ENCODE measurements around the gene GABRR1.

Gene GABRR1

DNA sequence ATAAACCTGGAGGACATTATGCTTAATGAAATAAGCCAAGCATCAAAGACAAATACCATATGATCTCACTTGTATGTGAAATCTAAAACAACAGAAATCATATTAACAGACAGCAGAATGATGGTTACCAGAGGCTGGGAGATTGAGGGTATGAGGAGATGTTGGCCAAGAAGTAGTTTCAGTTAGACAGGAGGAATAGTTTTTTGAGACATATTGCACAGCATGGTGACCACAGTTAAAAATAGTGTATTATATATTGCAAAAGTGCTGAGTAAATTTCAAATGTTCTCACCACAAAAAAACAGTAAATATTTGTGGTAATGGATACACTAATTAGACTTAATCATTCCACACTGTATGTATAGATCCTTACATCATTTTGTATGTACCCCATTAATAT is 1.8 kb downstream of the GABRR1 start:
- DNase-seq: no peak
- Histone ChIP-seq H3K27ac (no peak overlapping the region), H3K4me3 (ENCODE audit: low read depth, low read length) (no peak overlapping the region), H3K36me3 (no peaks in the 10 kb centered on the region), H3K9me3 (ENCODE audit: severe bottlenecking) (no peaks in the 10 kb centered on the region), H3K27me3 (ENCODE audit: insufficient read depth, low read depth, severe bottlenecking) (no peaks in the 10 kb centered on the region)
- TF ChIP-seq, protein P1, sequence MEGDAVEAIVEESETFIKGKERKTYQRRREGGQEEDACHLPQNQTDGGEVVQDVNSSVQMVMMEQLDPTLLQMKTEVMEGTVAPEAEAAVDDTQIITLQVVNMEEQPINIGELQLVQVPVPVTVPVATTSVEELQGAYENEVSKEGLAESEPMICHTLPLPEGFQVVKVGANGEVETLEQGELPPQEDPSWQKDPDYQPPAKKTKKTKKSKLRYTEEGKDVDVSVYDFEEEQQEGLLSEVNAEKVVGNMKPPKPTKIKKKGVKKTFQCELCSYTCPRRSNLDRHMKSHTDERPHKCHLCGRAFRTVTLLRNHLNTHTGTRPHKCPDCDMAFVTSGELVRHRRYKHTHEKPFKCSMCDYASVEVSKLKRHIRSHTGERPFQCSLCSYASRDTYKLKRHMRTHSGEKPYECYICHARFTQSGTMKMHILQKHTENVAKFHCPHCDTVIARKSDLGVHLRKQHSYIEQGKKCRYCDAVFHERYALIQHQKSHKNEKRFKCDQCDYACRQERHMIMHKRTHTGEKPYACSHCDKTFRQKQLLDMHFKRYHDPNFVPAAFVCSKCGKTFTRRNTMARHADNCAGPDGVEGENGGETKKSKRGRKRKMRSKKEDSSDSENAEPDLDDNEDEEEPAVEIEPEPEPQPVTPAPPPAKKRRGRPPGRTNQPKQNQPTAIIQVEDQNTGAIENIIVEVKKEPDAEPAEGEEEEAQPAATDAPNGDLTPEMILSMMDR (IDR thresholded peaks at IDR 0.05; ENCODE audit: low read depth, low read length): no peak

DNA sequence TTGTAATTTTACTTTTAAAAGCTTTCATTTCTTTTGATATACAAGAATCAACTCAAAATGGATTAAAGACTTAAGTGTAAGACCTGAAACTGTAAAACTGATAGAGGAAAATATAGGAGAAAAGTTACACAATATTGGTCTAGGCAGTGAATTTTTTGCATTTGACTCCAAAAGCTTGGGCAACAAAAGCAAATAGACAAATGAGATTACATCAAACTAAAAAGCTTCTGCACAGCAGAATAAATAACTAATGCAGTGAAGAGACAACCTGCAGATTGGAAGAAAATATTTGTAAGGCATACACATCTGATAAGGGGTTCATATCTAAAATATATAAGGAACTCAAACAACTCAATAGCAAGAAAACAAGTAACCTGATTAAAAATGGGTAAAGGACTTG is 3.0 kb downstream of the GABRR1 start:
- Histone ChIP-seq H3K9me3 (ENCODE audit: severe bottlenecking) (no peaks in the 10 kb centered on the region), H3K36me3 (no peaks in the 10 kb centered on the region), H3K4me3 (ENCODE audit: low read depth, low read length) (no peak overlapping the region), H3K27ac (no peak overlapping the region), H3K27me3 (ENCODE audit: insufficient read depth, low read depth, severe bottlenecking) (no peaks in the 10 kb centered on the region)
- no peak for DNase-seq
- TF ChIP-seq, protein P1 (IDR thresholded peaks at IDR 0.05; ENCODE audit: low read depth, low read length): no peak

DNA sequence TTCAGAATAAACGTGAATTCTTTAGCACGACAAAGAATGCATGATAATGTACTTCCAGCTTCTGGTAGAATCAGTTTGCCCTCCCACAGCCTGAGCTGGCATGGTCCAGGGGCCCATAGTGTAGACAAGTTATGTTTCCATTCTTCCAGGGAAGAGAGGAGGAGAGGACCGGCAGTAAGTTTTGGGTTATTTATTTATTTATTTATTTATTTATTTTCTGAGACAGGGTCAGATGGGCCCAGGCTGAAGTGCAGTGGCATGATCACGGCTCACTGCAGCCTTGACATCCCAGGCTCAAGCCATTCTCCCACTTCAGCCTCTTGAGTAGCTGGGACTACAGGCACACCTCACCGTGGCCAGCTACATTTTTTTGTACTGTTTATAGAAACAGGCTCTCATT is 4.7 kb downstream of the GABRR1 start:
- DNase-seq: no peak
- no peak overlapping the region for H3K27ac ChIP-seq
- H3K9me3 ChIP-seq (ENCODE audit: severe bottlenecking): no peaks in the 10 kb centered on the region
- TF ChIP-seq, protein P1 (IDR thresholded peaks at IDR 0.05; ENCODE audit: low read depth, low read length): no peak
- H3K4me3 ChIP-seq (ENCODE audit: low read depth, low read length): no peak overlapping the region
- H3K36me3 ChIP-seq: no peaks in the 10 kb centered on the region
- H3K27me3 ChIP-seq (ENCODE audit: insufficient read depth, low read depth, severe bottlenecking): no peaks in the 10 kb centered on the region

DNA sequence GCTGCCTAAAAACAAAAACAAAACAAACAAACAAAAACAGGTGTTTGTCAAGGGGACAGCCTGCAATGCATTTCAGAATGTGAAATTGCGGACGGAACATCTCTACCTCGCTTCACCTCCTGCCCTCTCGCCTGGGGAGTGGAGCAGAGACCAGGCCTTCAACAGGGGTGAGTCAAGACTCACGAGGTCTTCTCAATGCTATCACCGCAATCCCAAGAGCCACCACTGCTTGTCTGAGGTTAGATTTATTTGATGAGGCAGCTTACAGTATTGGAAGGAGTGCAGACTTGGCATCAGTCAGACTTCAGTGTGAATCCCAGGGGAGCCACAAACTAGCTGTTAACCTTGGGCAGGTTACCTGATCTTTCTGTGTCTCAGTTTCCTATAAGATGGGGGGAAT is 7.7 kb downstream of the GABRR1 start:
- H3K9me3 ChIP-seq (ENCODE audit: severe bottlenecking): no peaks in the 10 kb centered on the region
- no peak for DNase-seq

DNA sequence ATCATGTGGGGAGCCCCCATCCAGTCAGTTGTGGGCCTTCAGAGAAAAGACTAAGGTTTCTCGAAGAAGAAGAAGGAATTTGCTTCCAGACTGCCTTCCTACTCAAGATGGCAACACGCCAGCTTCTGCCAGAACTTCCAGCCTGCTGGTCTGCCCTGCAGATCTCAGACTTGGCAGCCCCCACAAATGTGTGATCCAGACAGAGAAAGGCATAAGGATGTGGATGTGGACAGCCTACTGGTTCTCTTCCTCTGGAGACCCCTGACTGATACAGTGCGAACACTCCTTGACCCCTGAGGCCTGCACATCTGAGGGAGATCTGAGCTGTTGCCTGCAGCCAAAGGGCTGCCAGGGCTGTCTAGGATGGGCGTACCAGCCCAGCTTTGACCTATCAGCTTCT is 8.6 kb downstream of the GABRR1 start:
- H3K36me3 ChIP-seq: no peaks in the 10 kb centered on the region
- TF ChIP-seq, protein P1 (IDR thresholded peaks at IDR 0.05; ENCODE audit: low read depth, low read length): no peak
- DNase-seq: no peak
- H3K4me3 ChIP-seq (ENCODE audit: low read depth, low read length): no peak overlapping the region
- no peaks in the 10 kb centered on the region for H3K9me3 ChIP-seq (ENCODE audit: severe bottlenecking)
- H3K27me3 ChIP-seq (ENCODE audit: insufficient read depth, low read depth, severe bottlenecking): no peaks in the 10 kb centered on the region
- no peak overlapping the region for H3K27ac ChIP-seq

More for the DNA sequence above, 7.7 kb downstream of the GABRR1 start:
- Histone ChIP-seq H3K4me3 (ENCODE audit: low read depth, low read length) (no peak overlapping the region), H3K36me3 (no peaks in the 10 kb centered on the region), H3K27me3 (ENCODE audit: insufficient read depth, low read depth, severe bottlenecking) (no peaks in the 10 kb centered on the region), H3K27ac (no peak overlapping the region)
- TF ChIP-seq, protein P1 (IDR thresholded peaks at IDR 0.05; ENCODE audit: low read depth, low read length): no peak

GRCh38 chr6:89205819-89206218 is 11.3 kb downstream of the GABRR1 start:
- Histone ChIP-seq H3K9me3 (ENCODE audit: severe bottlenecking) (no peaks in the 10 kb centered on the region), H3K27ac (no peak overlapping the region), H3K36me3 (no peaks in the 10 kb centered on the region), H3K27me3 (ENCODE audit: insufficient read depth, low read depth, severe bottlenecking) (no peaks in the 10 kb centered on the region), H3K4me3 (ENCODE audit: low read depth, low read length) (no peak overlapping the region)
- no peak for DNase-seq
- TF ChIP-seq, protein P1 (IDR thresholded peaks at IDR 0.05; ENCODE audit: low read depth, low read length): no peak
